AG09309 (cell line): ENCODE results near the gene TBXAS1.

Experiments used
- DNase-seq: peaks from one replicate; pipeline ENCODE4 v3.0.0-alpha.2; 2010; ENCODE audit warnings: low read depth
- H3K4me3 ChIP-seq: 2 replicates; pipeline ENCODE4 v1.5.1; 2011; ENCODE audit warnings: mild to moderate bottlenecking, low read depth, low read length, moderate library complexity; ENCODE audit not compliant: control insufficient read depth
- TF ChIP-seq, protein P1 (sequence below): IDR thresholded peaks from 2 replicates; pipeline ENCODE4 v1.5.1; 2011; ENCODE audit warnings: mild to moderate bottlenecking, low read depth, low read length, inconsistent platforms; ENCODE audit not compliant: insufficient read depth, control insufficient read depth; ENCODE audit errors: missing control alignments

Gene TBXAS1

GRCh38 chr7:139857791-139858190, 28.7 kb downstream of the TBXAS1 start:
- no peak for DNase-seq
- TF ChIP-seq, protein P1, sequence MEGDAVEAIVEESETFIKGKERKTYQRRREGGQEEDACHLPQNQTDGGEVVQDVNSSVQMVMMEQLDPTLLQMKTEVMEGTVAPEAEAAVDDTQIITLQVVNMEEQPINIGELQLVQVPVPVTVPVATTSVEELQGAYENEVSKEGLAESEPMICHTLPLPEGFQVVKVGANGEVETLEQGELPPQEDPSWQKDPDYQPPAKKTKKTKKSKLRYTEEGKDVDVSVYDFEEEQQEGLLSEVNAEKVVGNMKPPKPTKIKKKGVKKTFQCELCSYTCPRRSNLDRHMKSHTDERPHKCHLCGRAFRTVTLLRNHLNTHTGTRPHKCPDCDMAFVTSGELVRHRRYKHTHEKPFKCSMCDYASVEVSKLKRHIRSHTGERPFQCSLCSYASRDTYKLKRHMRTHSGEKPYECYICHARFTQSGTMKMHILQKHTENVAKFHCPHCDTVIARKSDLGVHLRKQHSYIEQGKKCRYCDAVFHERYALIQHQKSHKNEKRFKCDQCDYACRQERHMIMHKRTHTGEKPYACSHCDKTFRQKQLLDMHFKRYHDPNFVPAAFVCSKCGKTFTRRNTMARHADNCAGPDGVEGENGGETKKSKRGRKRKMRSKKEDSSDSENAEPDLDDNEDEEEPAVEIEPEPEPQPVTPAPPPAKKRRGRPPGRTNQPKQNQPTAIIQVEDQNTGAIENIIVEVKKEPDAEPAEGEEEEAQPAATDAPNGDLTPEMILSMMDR: no peak
- no peak overlapping the region for H3K4me3 ChIP-seq

DNA sequence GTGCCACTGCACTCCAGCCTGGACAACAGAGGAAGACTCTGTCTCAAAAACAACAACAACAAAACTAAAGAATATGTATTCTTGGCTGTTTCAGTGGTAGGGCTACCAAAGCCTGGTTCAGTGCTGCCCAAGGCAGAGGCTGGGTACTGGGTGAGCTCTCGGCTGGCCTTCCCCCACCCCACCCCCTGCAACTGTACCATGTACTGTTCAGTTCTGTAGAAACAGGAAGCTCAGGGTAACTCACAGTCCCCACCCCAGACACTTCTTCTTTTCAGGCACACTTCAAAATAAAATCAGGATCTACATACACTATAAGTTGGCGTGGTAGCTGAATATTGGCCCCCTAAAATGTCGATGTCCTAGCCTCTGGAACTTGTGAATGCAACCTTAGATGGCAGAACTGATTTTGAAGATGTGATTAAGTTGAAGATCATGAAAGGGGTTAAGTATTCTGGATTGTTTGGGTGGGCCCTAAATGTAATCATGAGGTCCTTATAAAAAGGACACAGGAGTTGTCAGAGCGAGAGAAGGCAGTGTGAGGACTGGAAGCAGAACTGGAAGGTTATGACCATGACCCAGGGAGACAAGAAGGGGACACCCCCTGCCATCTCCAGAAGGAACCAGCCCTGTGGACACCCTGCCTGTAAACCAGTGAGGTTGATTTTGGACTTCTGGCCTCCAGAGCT, 31.2 kb downstream of the TBXAS1 start:
- TF ChIP-seq, protein P1: no peak
- no peak for DNase-seq
- H3K4me3 ChIP-seq: no peak overlapping the region

GRCh38 chr7:139861803-139862202, 32.7 kb downstream of the TBXAS1 start:
- no peak for DNase-seq
- no peak overlapping the region for H3K4me3 ChIP-seq
- TF ChIP-seq, protein P1: no peak

DNA sequence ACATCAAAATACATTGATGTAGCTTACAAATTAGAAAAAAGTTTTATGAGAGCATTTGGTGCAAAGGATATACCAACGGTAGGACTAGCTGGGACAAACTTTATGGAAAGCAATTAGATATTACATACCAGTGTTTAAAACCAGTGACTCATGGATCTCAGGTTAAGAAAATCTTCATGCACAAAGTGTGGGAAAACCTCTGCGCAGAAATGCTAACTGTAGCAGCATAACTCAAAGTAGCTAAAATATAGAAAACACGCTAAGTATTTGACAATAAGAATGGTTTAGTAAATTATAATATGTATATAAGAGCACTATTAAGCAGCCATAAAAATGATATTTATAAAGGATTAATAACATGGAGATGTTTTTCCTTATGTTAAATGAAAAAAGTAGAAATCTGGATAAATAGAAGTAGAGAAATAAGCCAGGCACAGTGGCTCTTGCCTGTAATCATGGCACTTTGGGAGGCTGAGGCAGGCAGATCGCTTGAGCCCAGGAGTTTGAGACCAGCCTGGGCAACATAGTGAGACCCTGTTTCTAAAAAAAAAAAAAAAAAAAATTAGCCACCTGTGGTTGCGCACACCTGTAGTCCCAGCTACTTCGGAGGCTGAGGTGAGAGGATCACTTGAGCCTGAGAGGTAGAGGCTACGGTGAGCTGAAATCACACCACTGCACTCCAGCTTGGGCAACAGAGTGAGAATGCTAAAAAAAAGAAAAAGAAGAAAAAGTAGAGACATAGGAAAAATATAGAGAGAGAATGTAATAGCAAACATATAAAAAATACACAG, 37.2 kb downstream of the TBXAS1 start:
- H3K4me3 ChIP-seq: no peak overlapping the region
- no peak for DNase-seq
- TF ChIP-seq, protein P1: no peak

DNA sequence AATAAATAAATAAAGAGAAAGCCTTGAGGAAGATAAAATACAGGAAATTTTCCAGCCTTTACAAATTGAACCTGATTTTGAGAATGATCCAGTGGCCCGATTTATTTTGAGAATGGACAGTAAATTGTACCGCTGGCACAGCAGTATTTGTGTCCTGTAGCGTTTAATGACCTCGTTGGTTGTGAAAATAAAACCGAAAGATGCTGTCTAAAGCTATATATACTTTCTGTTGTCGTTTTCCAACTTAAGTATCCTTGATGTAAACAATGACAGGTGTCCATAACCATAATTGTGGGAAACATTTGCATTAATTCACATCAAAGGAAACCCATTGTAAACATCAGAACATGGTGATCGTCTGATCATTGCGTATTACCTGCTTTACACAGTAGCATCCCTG, 38.8 kb downstream of the TBXAS1 start:
- H3K4me3 ChIP-seq: no peak overlapping the region
- no peak for DNase-seq
- TF ChIP-seq, protein P1: no peak

- H3K4me3 ChIP-seq: no peak overlapping the region
- TF ChIP-seq, protein P1: no peak
- DNase-seq: no peak
Observed at GRCh38 chr7:139869886-139870285, 40.8 kb downstream of the TBXAS1 start.

DNA sequence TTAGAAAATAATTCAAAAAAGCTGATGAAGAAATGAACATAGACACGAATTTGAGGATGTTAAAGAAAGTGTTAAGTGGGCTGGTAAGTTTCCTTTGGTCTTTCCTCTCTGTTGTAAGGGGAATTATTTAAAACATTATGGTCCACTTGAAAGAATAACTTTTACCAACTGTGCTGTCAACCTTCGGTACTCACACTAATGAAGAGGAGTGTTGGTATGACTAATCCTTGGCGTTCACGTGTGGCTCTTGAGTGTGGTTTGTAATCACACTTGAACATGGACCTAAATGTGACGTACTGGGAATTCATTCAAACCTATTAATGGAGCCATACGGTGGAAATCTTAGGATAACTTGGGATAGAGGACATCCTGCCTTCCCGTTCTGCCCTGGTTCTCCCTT, 41.3 kb downstream of the TBXAS1 start:
- TF ChIP-seq, protein P1: no peak
- no peak overlapping the region for H3K4me3 ChIP-seq
- DNase-seq: no peak
